ENCODE measurements around the gene MMP15. TPM values are rescaled to one million over a fixed set of nuclear protein-coding genes. Genes with fewer than 3 reads are reported as not detected.

MMP15 gene
- total and polyA plus RNA-seq, 2 donors (not counting 3 experiments of a cell fraction or from before 2014, with no cell fraction given), result 12.6 to 16.0 TPM

- Histone ChIP-seq H3K27me3 (ENCODE audit: control insufficient read depth in 2 of 2, insufficient read depth in 2 of 2, low read length in 2 of 2) (no peaks in the 10 kb centered on the region), H3K4me1 (ENCODE audit: control insufficient read depth, extremely low read depth, insufficient read depth, low read length) (peaks cover 17% of the 10 kb centered on the region), H3K4me3 (replicated peaks in 1 of 3; ENCODE audit: insufficient read depth in 1 of 3, low read depth in 1 of 3, low read length in 3 of 3) (peak within 1 kb of the TSS; percentile 68 to 90 (median 85)), H3K79me2 (ENCODE audit: control insufficient read depth, insufficient read depth, low read length) (peaks cover 4% of the 10 kb centered on the region), H3K4me2 (ENCODE audit: insufficient read depth, low read length) (peak within 1 kb of the TSS; percentile 73), H3K36me3 (ENCODE audit: control insufficient read depth in 2 of 2, extremely low read depth in 1 of 2, insufficient read depth in 2 of 2, low read length in 2 of 2) (peaks cover 2 to 14% of the 10 kb centered on the region in 2 experiments), H3K9ac (replicated peaks; ENCODE audit: extremely low read depth, insufficient read depth, low read length) (peak within 1 kb of the TSS; percentile 68), H4K20me1 (replicated peaks; ENCODE audit: control insufficient read depth, extremely low read depth, insufficient read depth, low read length) (no peaks in the 10 kb centered on the region), H3K9me3 (replicated peaks; ENCODE audit: control insufficient read depth, insufficient read depth, low read length) (no peaks in the 10 kb centered on the region), H3K27ac (ENCODE audit: insufficient read depth, low read depth, low read length) (peak within 1 kb of the TSS; percentile 20), H2AFZ (ENCODE audit: low read depth, low read length) (peak within 1 kb of the TSS; percentile 98), H3K9me1 (replicated peaks; ENCODE audit: control insufficient read depth, extremely low read depth, insufficient read depth, low read length) (no peaks in the 10 kb centered on the region)
- ChIA-PET POLR2A (no interaction called here), CTCF (interaction anchor here (0.7 to 3.5 kb wide), 14 partner anchors 11 to 423 kb away, joined by 3 to 36 read pairs (median 5); partner anchors contain the start of gene CFAP20)
- FAIRE-seq (peak; percentile 18), DNase-seq (ENCODE audit: low read depth, low spot score) (no peak)
- intact Hi-C loops (cut with micrococcal nuclease), result loop anchor here (2.0 to 5.0 kb wide), 3 partner anchors 15 to 409 kb away; no protein-coding TSS in a partner anchor
- peak; percentile 52 for TF ChIP-seq POLR2AphosphoS5 (IDR thresholded peaks at IDR 0.05; ENCODE audit: insufficient read depth, low read depth, low read length)
- TF ChIP-seq FOS (IDR thresholded peaks at IDR 0.05; ENCODE audit: borderline replicate concordance, insufficient read depth, low read length), result no peak
- TF ChIP-seq POLR2A (IDR thresholded peaks at IDR 0.05; ENCODE audit: low read depth, low read length), result peak; percentile 43
- no TSS peak for BruUV-seq (replicated peaks)
- dilution Hi-C loops (cut with MboI; ENCODE audit: extremely low pct_ligation_motif_present, low sequenced_read_pairs), result no loop called here
Measured at GRCh38 chr16:57999971-58000705, 25.4 kb upstream of the MMP15 start, which contains the start of gene ZNF319. Gene ZNF319 (minus strand): TSS chr16:58000672. CDS start chr16:57998265, 2,407 bp downstream.

- DNase-seq (ENCODE audit: low read depth, low spot score), result peak; percentile 74
Measured at GRCh38 chr16:58000706-58001676, 24.6 kb upstream of the MMP15 start, which contains the start of gene USB1. Gene USB1 (plus strand): TSS chr16:58001407. CDS start chr16:58001484, 77 bp downstream.

More at GRCh38 chr16:58000706-58001676, 24.6 kb upstream of the MMP15 start, which contains the start of gene USB1:
- intact Hi-C loops (cut with micrococcal nuclease) (loop anchor here (1.0 to 5.0 kb wide), 6 partner anchors 16 to 410 kb away; no protein-coding TSS in a partner anchor), dilution Hi-C loops (cut with MboI; ENCODE audit: extremely low pct_ligation_motif_present, low sequenced_read_pairs) (no loop called here)
- BruUV-seq (replicated peaks), result no TSS peak
- FAIRE-seq, result peak; percentile 84
- ChIA-PET CTCF (interaction anchor here (0.7 to 3.5 kb wide), 13 partner anchors 14 to 410 kb away, joined by 3 to 36 read pairs (median 6); partner anchors contain the start of gene CFAP20), POLR2A (no interaction called here)
- no peaks in the 10 kb centered on the region for H3K27me3 ChIP-seq (ENCODE audit: control insufficient read depth in 2 of 2, insufficient read depth in 2 of 2, low read length in 2 of 2)
- H3K9ac ChIP-seq (replicated peaks; ENCODE audit: extremely low read depth, insufficient read depth, low read length), result peak within 1 kb of the TSS; percentile 68
- H4K20me1 ChIP-seq (replicated peaks; ENCODE audit: control insufficient read depth, extremely low read depth, insufficient read depth, low read length), result no peaks in the 10 kb centered on the region
- H3K27ac ChIP-seq (ENCODE audit: insufficient read depth, low read depth, low read length), result peak within 1 kb of the TSS; percentile 19
- peak within 1 kb of the TSS; percentile 68 to 90 (median 85) for H3K4me3 ChIP-seq (replicated peaks in 1 of 3; ENCODE audit: insufficient read depth in 1 of 3, low read depth in 1 of 3, low read length in 3 of 3)
- H3K79me2 ChIP-seq (ENCODE audit: control insufficient read depth, insufficient read depth, low read length), result peaks cover 4% of the 10 kb centered on the region
- H3K9me1 ChIP-seq (replicated peaks; ENCODE audit: control insufficient read depth, extremely low read depth, insufficient read depth, low read length), result no peaks in the 10 kb centered on the region
- peak within 1 kb of the TSS; percentile 80 for H3K4me2 ChIP-seq (ENCODE audit: insufficient read depth, low read length)
- H2AFZ ChIP-seq (ENCODE audit: low read depth, low read length), result peak within 1 kb of the TSS; percentile 98
- H3K36me3 ChIP-seq (ENCODE audit: control insufficient read depth in 2 of 2, extremely low read depth in 1 of 2, insufficient read depth in 2 of 2, low read length in 2 of 2), result peaks cover 2 to 10% of the 10 kb centered on the region in 2 experiments
- H3K9me3 ChIP-seq (replicated peaks; ENCODE audit: control insufficient read depth, insufficient read depth, low read length), result no peaks in the 10 kb centered on the region
- H3K4me1 ChIP-seq (ENCODE audit: control insufficient read depth, extremely low read depth, insufficient read depth, low read length), result peaks cover 17% of the 10 kb centered on the region
- TF ChIP-seq JUN (IDR thresholded peaks at IDR 0.05; ENCODE audit: borderline replicate concordance, insufficient read depth, insufficient read length, low read depth) (no peak), POLR2AphosphoS5 (IDR thresholded peaks at IDR 0.05; ENCODE audit: insufficient read depth, low read depth, low read length) (peak; percentile 80), POLR2A (IDR thresholded peaks at IDR 0.05; ENCODE audit: low read depth, low read length) (peak; percentile 92), GATA2 (IDR thresholded peaks at IDR 0.05; ENCODE audit: insufficient read depth, insufficient read length, low read depth, low read length) (no peak), FOS (IDR thresholded peaks at IDR 0.05; ENCODE audit: borderline replicate concordance, insufficient read depth, low read length) (no peak), MAX (IDR thresholded peaks at IDR 0.05; ENCODE audit: insufficient read depth, insufficient read length) (no peak), MYC (IDR thresholded peaks at IDR 0.05; ENCODE audit: low read depth, low read length) (no peak), EZH2 (IDR thresholded peaks at IDR 0.05; ENCODE audit: borderline replicate concordance, low read depth, low read length, severe bottlenecking) (no peak)
- TF ChIP-seq, protein P1, sequence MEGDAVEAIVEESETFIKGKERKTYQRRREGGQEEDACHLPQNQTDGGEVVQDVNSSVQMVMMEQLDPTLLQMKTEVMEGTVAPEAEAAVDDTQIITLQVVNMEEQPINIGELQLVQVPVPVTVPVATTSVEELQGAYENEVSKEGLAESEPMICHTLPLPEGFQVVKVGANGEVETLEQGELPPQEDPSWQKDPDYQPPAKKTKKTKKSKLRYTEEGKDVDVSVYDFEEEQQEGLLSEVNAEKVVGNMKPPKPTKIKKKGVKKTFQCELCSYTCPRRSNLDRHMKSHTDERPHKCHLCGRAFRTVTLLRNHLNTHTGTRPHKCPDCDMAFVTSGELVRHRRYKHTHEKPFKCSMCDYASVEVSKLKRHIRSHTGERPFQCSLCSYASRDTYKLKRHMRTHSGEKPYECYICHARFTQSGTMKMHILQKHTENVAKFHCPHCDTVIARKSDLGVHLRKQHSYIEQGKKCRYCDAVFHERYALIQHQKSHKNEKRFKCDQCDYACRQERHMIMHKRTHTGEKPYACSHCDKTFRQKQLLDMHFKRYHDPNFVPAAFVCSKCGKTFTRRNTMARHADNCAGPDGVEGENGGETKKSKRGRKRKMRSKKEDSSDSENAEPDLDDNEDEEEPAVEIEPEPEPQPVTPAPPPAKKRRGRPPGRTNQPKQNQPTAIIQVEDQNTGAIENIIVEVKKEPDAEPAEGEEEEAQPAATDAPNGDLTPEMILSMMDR (IDR thresholded peaks at IDR 0.05; ENCODE audit: extremely low read depth in 1 of 2, insufficient read depth in 1 of 2, low read depth in 1 of 2, low read length in 2 of 2), result peak; percentile 63 to 73

All from endothelial cell of umbilical vein (primary cell).